ENCODE data around the gene IL17RC. TPM values are rescaled to one million over a fixed set of nuclear protein-coding genes. Genes with fewer than 3 reads are reported as not detected.

Gene IL17RC
- total and polyA plus RNA-seq, 2 donors (not counting 3 experiments of a cell fraction or from before 2014, with no cell fraction given): 18.7 to 19.9 TPM

GRCh38 chr3:9917820-9918219, 922 bp downstream of the IL17RC start:
- FAIRE-seq: no peak
- Histone ChIP-seq H3K9me3 (replicated peaks; ENCODE audit: control insufficient read depth, insufficient read depth, low read length) (no peaks in the 10 kb centered on the region), H3K4me2 (ENCODE audit: insufficient read depth, low read length) (no peak overlapping the region), H3K4me1 (ENCODE audit: control insufficient read depth, extremely low read depth, insufficient read depth, low read length) (peaks cover 13% of the 10 kb centered on the region), H3K27me3 (ENCODE audit: control insufficient read depth in 2 of 2, insufficient read depth in 2 of 2, low read length in 2 of 2) (no peaks in the 10 kb centered on the region), H3K27ac (ENCODE audit: insufficient read depth, low read depth, low read length) (no peak overlapping the region), H3K9ac (replicated peaks; ENCODE audit: extremely low read depth, insufficient read depth, low read length) (no peak overlapping the region), H3K9me1 (replicated peaks; ENCODE audit: control insufficient read depth, extremely low read depth, insufficient read depth, low read length) (no peaks in the 10 kb centered on the region), H3K36me3 (ENCODE audit: control insufficient read depth in 2 of 2, extremely low read depth in 1 of 2, insufficient read depth in 2 of 2, low read length in 2 of 2) (no peaks in the 10 kb centered on the region), H3K4me3 (replicated peaks in 1 of 3; ENCODE audit: insufficient read depth in 1 of 3, low read depth in 1 of 3, low read length in 3 of 3) (no peak overlapping the region), H3K79me2 (ENCODE audit: control insufficient read depth, insufficient read depth, low read length) (no peaks in the 10 kb centered on the region), H2AFZ (ENCODE audit: low read depth, low read length) (no peak overlapping the region), H4K20me1 (replicated peaks; ENCODE audit: control insufficient read depth, extremely low read depth, insufficient read depth, low read length) (no peaks in the 10 kb centered on the region)
- dilution Hi-C loops (cut with MboI; ENCODE audit: extremely low pct_ligation_motif_present, low sequenced_read_pairs) (no loop called here), intact Hi-C loops (cut with micrococcal nuclease) (loop anchor here (1.0 to 2.0 kb wide), 3 partner anchors 14 to 125 kb away; partner anchors contain the start of genes ARPC4, RPUSD3 and TADA3)
- POLR2A ChIA-PET: interaction anchor here (0.6 kb wide), 1 partner anchor 1557 kb away, joined by 3 read pairs; no protein-coding TSS in a partner anchor
- DNase-seq (ENCODE audit: low read depth, low spot score): no peak
- no TSS peak for BruUV-seq (replicated peaks)
- no peak for TF ChIP-seq FOS (IDR thresholded peaks at IDR 0.05; ENCODE audit: borderline replicate concordance, insufficient read depth, low read length)
- TF ChIP-seq MYC (IDR thresholded peaks at IDR 0.05; ENCODE audit: low read depth, low read length): no peak
- no peak for TF ChIP-seq EZH2 (IDR thresholded peaks at IDR 0.05; ENCODE audit: borderline replicate concordance, low read depth, low read length, severe bottlenecking)
- no peak for TF ChIP-seq GATA2 (IDR thresholded peaks at IDR 0.05; ENCODE audit: insufficient read depth, insufficient read length, low read depth, low read length)
- no peak for TF ChIP-seq JUN (IDR thresholded peaks at IDR 0.05; ENCODE audit: borderline replicate concordance, insufficient read depth, insufficient read length, low read depth)
- CTCF ChIA-PET: interaction anchor here (1.1 to 2.8 kb wide), 2 partner anchors 15 to 69 kb away, joined by 4 to 11 read pairs; no protein-coding TSS in a partner anchor

GRCh38 chr3:9918261-9919038, 1.6 kb downstream of the IL17RC start:
- TF ChIP-seq MYC (IDR thresholded peaks at IDR 0.05; ENCODE audit: low read depth, low read length): no peak
- TF ChIP-seq EZH2 (IDR thresholded peaks at IDR 0.05; ENCODE audit: borderline replicate concordance, low read depth, low read length, severe bottlenecking): no peak
- no peak for TF ChIP-seq FOS (IDR thresholded peaks at IDR 0.05; ENCODE audit: borderline replicate concordance, insufficient read depth, low read length)
- no peak for TF ChIP-seq JUN (IDR thresholded peaks at IDR 0.05; ENCODE audit: borderline replicate concordance, insufficient read depth, insufficient read length, low read depth)
- no peak for TF ChIP-seq GATA2 (IDR thresholded peaks at IDR 0.05; ENCODE audit: insufficient read depth, insufficient read length, low read depth, low read length)
- TF ChIP-seq MAX (IDR thresholded peaks at IDR 0.05; ENCODE audit: insufficient read depth, insufficient read length): no peak
- no peak for TF ChIP-seq CTCF (IDR thresholded peaks at IDR 0.05; ENCODE audit: extremely low read depth in 1 of 2, insufficient read depth in 1 of 2, low read depth in 1 of 2, low read length in 2 of 2)
- TF ChIP-seq POLR2A (IDR thresholded peaks at IDR 0.05; ENCODE audit: low read depth, low read length): no peak
- TF ChIP-seq POLR2AphosphoS5 (IDR thresholded peaks at IDR 0.05; ENCODE audit: insufficient read depth, low read depth, low read length): no peak
- no peak for DNase-seq (ENCODE audit: low read depth, low spot score)
- no peak overlapping the region for H3K9ac ChIP-seq (replicated peaks; ENCODE audit: extremely low read depth, insufficient read depth, low read length)
- no peaks in the 10 kb centered on the region for H4K20me1 ChIP-seq (replicated peaks; ENCODE audit: control insufficient read depth, extremely low read depth, insufficient read depth, low read length)
- ChIA-PET POLR2A (no interaction called here), CTCF (no interaction called here)
- H2AFZ ChIP-seq (ENCODE audit: low read depth, low read length): no peak overlapping the region
- no peaks in the 10 kb centered on the region for H3K36me3 ChIP-seq (ENCODE audit: control insufficient read depth in 2 of 2, extremely low read depth in 1 of 2, insufficient read depth in 2 of 2, low read length in 2 of 2)
- H3K27me3 ChIP-seq (ENCODE audit: control insufficient read depth in 2 of 2, insufficient read depth in 2 of 2, low read length in 2 of 2): no peaks in the 10 kb centered on the region
- no peaks in the 10 kb centered on the region for H3K79me2 ChIP-seq (ENCODE audit: control insufficient read depth, insufficient read depth, low read length)
- no peak overlapping the region for H3K4me2 ChIP-seq (ENCODE audit: insufficient read depth, low read length)
- no peak overlapping the region for H3K4me3 ChIP-seq (replicated peaks in 1 of 3; ENCODE audit: insufficient read depth in 1 of 3, low read depth in 1 of 3, low read length in 3 of 3)
- no peak overlapping the region for H3K27ac ChIP-seq (ENCODE audit: insufficient read depth, low read depth, low read length)
- no peaks in the 10 kb centered on the region for H3K9me3 ChIP-seq (replicated peaks; ENCODE audit: control insufficient read depth, insufficient read depth, low read length)
- dilution Hi-C loops (cut with MboI; ENCODE audit: extremely low pct_ligation_motif_present, low sequenced_read_pairs): no loop called here
- H3K9me1 ChIP-seq (replicated peaks; ENCODE audit: control insufficient read depth, extremely low read depth, insufficient read depth, low read length): no peaks in the 10 kb centered on the region
- no peak for FAIRE-seq
- intact Hi-C loops (cut with micrococcal nuclease): no loop called here
- BruUV-seq (replicated peaks): no TSS peak
- peaks cover 13% of the 10 kb centered on the region for H3K4me1 ChIP-seq (ENCODE audit: control insufficient read depth, extremely low read depth, insufficient read depth, low read length)

Data from endothelial cell of umbilical vein (primary cell).